Cerebellar cortex (tissue), 1 donor: ENCODE results near the gene CRYBA2.
A peak's percentile ranks its signal among the peaks of the same experiment; 100 is the strongest.

Experiments used
- DNase-seq: peaks from one replicate; pipeline ENCODE4 v3.0.0-alpha.2; 2015; ENCODE audit warnings: low spot score

The CRYBA2 gene

DNA sequence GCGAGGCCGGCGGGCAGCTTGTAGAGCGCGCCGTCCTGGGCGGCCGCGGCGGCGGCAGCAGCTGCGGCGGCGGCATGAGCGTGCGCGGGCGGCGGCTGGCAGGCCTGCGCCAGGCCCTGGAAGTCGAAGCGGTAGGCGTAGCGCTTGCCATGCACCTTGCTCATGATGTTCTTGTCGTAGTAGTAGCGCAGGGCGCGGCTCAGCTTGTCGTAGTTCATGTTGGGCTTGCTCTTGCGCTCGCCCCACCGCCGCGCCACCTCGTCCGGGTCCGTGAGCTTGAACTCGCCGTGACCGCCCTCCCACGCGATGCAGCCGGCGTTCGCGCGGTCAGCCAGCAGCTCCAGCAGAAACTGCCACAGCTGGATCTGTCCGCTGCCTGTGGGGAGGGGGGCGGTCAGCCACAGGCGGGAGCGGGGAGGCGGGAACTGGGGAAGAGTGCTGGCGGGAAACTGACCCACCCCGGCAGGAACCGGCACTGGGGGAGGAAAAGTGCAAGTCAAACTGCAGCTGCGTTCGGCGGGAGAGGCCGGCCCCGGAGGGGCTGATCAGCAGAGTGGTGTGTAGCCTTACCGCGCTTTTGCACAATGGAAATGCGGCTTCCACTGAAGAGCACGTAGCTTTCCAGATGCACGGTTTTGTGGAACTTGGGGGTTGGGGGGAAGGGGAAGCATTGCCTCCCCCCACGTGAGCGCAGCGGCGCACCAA, 11.2 kb downstream of the CRYBA2 start:
- DNase-seq: no peak

DNA sequence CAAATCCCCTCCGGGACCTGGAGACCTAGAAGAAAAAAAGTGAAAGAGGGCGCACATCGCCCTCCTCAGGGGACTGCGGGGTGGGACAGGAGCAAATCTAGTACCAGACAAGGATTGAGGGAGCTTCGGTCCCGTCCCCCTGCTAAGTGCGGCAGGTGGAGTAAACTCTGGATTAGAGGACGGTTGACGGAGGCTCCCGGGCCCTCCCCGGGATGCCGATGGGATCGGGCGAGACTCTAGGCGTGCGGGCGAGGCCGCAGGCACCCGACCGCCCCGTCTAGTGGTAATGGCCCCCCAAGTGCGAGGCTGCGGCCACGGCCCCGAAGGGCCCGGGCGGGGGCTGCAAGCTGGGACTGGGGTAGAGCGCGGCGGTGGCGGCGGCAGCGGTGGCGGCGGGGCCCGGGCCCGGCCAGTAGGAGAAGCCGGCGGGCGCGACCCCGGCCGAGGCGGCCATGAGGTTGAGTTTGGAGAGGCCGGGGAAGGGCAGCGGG, 11.8 kb downstream of the CRYBA2 start:
- DNase-seq: no peak

DNA sequence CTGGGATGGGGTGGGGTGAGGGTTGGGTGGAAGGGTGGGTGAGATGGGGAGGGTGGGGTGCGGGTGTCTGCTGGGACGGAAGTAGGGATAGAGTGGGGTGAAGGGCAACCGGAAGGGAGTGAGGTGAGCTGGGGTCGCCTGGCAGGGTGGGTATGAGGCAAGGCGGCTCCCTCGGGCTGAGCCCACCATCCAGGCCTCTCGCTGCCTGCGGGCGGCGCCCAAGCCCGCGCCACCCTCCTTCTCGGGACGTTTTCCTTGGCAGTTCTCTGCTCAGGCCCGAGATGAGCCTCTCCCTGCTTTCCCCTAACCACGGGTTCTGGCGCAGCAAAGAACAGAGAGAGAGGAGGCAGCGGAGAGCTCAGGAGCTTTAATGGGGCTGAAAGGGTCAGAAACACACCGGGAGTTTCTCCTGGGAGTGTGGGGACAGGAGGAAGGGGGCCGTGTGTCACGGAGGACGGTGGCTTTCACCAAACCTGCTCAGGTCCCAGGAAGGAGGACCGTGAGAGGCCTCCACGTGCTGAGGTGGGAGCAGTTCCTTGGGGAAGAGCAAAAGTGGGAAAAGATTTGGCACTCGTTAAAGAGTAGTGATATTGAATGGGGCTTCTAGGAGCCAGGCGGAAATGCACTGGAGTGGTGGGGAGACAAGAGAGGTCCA, 12.4 kb downstream of the CRYBA2 start:
- no peak for DNase-seq

DNA sequence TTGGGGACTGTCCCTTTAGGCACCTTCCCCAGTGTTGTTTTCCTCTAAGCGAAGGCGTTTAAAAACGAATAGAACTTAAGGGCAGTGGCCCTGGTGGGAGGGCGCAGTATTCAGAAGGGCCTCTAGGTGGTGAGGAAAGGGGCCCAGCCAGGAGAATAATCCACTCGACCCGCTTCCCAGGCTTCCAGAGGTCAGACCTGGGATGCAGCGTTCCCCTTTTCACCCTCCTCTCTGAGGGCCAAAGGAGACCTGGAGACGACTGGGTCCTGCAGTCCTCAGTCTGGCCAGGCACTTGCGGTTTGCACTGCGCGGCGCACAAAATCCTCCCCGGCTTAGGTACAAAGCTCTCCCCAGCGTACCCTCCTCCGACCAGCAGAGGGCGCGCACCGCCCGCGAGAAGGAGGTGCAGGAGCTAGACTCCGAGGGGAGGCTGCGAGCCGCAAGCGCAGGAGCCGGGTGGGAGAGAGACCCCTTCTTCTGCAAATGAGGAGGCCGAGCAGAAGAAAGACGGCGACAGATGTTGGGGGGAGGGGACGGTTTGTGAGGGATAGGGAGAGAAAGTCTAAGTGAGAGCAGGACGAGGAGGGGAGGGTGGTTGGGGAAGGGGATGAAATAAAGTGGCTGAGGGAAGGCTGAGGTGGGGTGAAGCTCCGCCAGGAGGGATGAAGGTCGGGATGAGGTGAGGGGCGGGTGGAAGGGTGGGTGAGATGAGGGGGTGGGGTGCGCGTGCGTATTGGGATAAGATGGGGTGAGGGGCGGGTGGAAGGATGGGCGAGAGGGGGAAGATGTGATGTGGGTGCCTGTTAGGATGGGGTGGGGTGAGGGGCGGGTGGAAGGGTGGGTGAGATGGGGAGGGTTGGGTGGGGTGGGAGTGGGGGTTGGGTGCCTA, 13.1 kb downstream of the CRYBA2 start:
- DNase-seq: peak; percentile 82

DNA sequence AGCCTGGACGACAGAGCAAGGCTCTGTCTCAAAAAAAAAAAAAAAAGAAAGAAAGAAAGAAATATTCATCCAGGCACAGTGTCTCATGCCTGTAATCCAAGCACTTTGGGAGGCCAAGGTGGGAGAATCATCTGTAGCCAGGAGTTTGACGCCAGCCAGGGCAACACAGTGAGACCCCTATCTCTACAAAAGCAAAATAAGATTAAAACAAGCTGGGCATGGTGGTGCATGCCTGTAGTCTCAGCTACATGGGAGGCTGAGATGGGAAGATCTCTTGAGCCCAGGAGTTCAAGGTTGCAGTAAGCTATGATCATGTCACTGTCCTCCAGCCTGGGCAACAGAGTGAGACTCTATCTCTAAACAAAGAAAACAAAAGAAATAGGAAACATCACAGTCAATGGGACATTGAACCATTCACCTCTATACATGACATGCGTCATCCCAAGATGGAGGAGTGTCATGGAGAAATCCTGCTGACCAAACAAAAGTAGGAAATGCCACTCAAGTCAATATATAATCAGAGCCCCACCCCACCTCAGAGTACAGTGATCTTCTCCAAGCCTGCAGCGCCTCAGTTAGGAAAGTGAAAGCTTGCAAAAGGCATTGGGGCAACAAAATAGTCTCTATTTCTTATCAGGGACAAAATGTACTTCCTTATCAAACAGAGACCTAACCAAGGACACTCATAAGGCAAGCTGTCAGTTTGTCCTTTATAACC, 18.0 kb downstream of the CRYBA2 start:
- no peak for DNase-seq

DNA sequence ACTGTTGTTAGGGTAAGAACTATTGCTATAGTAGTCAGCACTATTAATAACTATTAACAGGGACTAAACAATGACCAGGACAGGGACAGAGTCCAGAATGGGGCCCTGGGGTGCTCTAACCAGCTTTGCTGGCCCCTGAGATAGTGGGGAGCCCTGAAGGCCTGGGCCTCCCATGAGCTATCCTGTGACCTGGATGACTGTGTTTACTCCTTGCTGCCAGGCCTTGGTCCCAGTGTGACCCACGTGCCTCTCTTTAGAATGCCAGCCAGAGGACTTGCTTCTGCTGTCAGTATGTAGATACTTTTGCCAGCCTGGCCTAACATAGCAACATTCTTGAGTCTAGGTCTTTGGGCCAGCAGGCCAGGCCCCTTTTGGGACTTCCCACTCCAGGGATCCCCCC, 22.3 kb downstream of the CRYBA2 start:
- no peak for DNase-seq

DNA sequence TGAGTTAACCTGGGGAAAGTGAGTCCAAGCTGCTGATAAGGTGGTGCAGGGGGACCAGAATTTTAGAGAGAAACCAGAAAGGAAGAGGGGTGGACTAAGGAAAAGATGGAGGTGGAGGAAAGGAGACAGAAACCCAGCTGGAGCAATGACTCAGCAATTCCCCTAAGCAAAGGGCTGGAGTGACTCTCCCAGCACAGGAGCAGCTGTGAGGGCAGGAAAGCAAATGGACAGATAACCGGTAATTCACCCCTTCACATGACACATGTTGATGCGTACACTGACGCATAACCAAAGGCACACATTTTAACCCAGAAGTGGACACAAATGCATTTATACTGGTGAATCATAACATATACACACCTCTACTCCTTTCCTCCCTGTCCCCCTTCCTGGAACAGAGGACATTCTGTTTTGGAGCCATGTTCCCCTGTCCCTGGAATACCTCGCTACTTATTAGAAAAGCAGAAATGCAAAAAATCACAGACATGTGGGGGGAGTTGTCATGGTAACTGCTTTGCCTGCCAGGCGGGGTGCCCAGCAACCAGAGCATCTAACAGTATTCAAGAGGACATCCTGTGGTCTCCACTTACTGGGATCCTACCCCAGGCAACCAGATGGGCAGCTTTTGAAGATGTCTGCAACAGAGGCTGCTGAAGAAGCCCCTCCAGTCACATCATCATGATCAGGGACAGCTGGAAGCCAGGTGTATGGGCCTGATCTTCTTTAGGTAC, 29.0 kb downstream of the CRYBA2 start:
- DNase-seq: no peak

DNA sequence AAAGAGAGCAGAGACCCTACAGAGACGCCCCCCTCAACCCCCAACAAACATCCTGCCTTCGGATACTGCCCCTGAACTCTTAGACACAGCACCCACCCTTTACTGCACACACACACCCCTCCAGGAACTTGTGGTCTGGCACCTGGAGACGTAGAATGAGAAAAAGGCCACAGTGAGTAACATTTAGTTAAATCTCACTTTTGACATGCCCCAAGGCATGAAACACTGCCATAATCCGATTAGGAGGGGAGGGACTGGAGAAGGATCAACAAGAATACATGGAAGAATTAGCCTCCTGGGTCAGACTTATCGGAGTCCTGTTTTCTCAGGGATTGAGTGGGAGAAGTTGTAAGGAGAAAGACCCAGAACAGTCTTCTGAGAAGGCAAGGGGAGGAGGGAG, 29.6 kb downstream of the CRYBA2 start:
- DNase-seq: no peak

DNA sequence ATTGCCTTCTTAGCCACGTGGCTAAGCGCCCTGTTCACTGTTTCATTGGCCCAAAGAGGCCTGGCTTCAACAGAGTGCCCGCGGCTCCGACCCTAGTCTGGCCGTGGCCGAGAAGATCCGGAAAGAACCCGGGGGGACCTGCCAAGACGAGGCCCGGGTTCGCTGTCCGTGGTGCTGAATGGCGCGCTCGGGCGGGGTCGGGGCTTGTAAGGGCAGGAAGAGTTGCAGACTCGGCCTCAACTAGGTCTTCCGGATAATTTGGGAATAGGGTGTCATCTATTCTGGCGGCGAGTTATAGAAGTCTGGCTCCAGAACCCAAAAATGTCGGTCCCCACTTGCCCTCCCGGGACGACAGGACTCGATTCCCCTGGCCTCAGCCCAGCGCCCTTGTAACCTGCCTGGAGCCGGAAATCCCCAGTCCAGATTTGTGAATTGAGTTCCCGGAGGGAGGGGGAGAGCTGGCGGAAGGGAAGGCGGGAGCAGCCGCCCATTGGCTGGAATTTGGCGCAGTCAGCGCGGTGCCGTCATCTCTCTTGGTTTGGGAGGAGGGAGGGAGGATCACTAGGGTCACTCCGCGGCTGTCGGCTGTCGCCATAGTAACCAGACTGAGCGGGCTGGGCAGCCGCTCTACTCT, 30.2 kb downstream of the CRYBA2 start:
- peak; percentile 96 for DNase-seq

DNA sequence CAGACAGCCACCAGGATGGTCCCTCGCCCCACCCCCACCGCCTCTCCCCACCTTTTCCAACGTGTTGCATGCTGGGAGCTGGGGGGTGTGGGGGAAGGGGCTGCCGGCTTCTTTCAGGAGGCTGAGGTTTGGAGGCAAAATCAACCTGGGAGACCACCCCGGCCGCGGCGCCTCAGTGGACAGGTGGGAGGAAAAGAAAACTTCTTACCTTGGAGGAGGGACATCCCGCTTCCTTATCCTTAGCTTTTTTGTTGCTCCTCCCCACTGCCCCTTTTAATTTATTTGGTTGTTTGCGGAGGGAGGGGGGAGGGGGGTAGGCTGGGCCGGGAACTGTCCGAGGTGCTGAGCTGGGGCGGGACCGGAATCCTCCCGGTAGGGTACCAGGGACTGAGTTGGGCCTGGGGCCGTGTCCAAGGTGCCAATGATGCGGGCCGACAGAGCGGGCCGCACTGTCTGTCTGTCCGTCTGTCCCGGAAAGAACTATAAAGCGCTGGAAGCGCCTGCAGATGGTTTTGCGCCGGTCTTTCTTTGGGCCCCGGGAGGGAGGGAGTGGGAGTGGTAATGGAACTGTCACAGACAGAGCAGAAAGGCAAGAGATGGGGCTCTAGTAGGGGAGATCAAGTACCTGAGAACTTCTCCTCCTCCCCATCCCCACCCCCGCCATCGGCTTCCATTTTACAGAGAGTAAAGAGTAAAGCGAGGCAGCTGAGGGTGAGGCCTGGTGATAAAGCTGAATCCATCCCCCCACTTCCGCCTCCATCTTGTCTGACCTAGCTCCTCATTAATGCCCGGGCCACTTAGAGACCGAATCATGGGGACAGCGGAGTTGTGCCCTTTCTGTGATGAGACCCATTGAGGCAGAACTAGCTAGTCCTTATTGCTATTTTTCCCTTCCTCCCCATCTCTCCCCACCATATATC, 31.3 kb downstream of the CRYBA2 start:
- no peak for DNase-seq

DNA sequence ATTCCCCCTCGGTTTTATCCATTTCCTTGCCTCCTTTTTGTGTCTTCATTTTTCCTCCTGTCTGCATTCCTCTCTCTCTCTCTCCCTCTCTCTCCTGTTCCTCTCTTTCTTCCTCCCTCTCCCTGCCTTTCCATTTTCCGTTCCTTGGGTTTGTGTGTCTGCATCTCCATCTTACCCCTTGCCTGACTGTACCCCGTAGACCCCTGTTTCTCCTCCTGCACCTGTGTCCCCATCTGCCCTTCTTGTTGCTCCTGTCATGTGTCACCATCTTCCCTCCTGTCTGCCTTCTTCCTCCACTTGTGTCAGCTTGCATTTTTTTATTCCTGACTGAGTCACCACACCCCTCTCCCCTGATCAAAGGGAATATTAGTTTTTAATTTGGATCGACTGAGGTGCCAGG, 32.0 kb downstream of the CRYBA2 start:
- DNase-seq: peak; percentile 9

DNA sequence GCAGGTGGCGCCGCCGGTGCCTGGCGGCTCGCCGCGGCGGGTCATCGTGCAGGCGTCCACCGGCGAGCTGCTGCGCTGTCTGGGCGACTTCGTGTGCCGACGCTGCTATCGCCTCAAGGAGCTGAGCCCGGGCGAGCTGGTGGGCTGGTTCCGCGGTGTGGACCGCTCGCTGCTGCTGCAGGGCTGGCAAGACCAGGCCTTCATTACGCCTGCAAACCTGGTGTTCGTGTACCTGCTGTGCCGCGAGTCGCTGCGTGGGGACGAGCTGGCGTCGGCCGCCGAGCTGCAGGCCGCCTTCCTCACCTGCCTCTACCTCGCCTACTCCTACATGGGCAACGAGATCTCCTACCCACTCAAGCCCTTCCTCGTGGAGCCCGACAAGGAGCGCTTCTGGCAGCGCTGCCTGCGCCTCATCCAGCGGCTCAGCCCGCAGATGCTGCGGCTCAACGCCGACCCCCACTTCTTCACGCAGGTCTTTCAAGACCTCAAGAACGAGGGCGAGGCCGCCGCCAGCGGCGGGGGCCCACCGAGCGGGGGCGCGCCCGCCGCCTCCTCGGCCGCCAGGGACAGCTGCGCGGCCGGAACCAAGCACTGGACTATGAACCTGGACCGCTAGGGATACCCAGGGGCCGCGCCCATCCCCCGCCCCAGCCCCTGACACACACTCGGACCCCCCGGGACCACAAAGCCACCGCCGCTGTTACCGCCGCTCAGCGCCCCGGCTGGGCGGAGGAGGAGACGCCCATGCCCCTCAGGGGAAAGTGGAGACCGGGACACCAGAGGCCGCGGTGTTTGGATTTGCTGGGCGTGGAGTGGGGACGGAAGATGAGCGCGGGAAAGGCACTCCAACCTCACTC, 32.7 kb downstream of the CRYBA2 start:
- DNase-seq: peak; percentile 15

DNA sequence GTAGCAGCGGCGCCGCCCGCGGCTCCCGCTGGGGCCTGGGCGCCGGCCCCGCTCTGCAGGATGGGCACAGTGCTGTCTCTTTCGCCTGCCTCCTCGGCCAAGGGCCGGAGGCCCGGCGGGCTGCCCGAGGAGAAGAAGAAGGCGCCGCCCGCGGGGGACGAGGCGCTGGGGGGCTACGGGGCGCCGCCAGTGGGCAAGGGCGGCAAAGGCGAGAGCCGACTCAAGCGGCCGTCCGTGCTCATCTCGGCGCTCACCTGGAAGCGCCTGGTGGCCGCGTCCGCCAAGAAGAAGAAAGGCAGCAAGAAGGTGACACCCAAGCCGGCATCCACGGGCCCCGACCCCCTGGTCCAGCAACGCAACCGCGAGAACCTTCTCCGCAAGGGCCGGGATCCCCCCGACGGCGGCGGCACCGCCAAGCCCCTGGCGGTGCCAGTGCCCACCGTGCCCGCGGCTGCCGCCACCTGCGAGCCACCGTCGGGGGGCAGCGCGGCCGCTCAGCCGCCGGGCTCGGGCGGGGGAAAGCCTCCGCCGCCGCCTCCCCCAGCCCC, 33.4 kb downstream of the CRYBA2 start:
- peak; percentile 17 for DNase-seq

DNA sequence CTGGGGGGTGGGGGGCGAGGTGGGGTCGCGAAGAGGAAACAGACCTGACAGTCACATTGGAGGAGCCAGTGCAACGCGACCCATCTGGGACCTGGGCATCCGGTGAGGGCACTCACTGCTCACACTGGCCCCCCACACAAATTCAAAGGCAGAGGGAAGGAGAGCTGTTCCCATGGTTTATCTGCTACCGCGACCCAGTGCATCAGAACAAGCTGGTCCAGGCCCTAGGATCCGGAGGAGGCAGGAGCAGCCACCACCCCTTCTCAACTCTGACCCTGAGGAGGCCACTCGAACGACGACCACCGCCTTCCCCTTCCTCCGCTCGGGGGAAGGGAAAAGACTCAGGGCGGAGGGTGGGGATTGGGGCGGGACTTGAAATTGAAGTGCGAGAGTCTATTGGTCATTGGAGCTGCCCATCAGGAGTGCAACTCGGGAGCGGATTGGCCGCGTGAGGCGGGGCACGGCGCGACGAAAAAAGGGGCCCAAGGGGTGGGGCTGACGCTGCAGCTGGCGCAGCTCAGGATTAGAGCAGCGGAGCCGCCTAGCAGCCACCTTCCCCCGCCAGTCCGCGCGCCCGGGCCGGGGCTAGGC, 34.0 kb downstream of the CRYBA2 start, which contains the start of gene CDK5R2:
Gene CDK5R2, plus strand, starts transcription at position 526 of the 591 bp plus-strand sequence. CDS start 155 bp downstream, outside the sequence.
- peak; percentile 95 for DNase-seq

DNA sequence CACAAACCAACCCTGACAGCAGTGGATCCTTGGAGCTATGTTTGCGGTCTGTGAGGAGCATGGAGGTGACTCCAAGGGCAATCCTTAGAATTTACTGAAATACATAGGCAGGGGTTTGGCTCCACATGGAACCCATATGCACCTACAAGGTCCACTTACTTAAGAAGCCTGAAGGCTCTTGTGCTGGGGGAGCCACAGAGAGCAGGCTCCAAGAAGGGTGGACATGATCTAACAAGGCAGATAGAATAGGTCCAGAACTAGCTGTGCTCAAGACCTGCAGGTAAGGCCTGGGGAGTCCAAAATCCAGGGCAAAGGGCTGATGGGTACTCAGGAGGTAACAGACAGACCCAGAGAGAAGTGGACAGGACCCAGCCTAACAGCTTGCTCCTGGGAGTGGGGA, 34.9 kb downstream of the CRYBA2 start:
- no peak for DNase-seq

DNA sequence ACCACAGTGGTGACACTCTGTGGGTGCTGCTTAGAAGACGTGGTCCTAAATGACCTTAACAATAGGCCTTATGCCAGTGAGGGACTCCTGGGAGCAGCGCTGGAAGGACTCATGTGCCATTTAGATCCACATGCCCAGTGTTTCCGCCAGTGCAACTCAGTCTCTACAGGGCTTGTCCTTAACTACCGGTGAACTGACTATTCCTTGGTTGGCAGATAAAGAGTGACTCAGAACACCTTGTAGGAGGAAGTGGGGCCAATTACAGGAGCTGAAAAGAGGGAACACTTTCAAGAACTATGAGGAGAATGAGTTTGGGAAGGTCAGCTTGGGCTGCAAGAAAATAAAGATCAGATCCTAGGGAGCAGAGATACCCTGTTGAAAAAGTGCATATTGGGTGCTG, 35.6 kb downstream of the CRYBA2 start:
- DNase-seq: no peak

DNA sequence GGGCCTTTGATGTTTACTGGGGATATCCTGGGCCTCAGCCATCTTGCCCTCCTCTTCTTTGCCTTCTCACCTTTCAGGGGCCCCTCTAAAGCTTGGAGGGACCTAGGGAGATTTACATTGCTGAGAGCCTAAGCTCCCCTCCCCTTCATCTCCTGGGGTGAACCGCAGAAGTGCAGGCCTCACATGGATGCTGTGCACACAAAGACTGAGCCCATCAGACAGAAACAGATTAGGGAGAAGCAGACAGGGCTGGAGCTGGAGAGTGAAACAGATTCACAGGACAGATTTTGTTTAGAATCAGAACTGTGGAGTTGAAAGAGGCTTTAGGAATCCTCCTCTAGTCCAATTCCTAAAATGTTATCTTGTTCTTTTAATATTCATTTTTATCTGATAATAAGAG, 37.2 kb downstream of the CRYBA2 start:
- no peak for DNase-seq
